Astrocyte of the cerebellum (primary cell): ENCODE results near the gene FAM20B.

Experiments
- DNase-seq: peaks from one replicate; pipeline ENCODE4 v3.0.0-alpha.2; 2011; ENCODE audit warnings: low read depth
- H3K4me3 ChIP-seq: 2 replicates; pipeline ENCODE4 v1.5.1; 2011; ENCODE audit warnings: mild to moderate bottlenecking, low read depth, low read length, moderate library complexity
- CTCF ChIP-seq: IDR thresholded peaks from 2 replicates; pipeline ENCODE4 v1.5.1; 2012; ENCODE audit warnings: low read length, low read depth, moderate library complexity, mild to moderate bottlenecking; ENCODE audit errors: missing control alignments
- in situ Hi-C: cut with HindIII; loops from 2 replicates; pipeline ENCODE4 v1.10.0; 2017; ENCODE audit warnings: low sequenced_read_pairs

The FAM20B gene

DNA sequence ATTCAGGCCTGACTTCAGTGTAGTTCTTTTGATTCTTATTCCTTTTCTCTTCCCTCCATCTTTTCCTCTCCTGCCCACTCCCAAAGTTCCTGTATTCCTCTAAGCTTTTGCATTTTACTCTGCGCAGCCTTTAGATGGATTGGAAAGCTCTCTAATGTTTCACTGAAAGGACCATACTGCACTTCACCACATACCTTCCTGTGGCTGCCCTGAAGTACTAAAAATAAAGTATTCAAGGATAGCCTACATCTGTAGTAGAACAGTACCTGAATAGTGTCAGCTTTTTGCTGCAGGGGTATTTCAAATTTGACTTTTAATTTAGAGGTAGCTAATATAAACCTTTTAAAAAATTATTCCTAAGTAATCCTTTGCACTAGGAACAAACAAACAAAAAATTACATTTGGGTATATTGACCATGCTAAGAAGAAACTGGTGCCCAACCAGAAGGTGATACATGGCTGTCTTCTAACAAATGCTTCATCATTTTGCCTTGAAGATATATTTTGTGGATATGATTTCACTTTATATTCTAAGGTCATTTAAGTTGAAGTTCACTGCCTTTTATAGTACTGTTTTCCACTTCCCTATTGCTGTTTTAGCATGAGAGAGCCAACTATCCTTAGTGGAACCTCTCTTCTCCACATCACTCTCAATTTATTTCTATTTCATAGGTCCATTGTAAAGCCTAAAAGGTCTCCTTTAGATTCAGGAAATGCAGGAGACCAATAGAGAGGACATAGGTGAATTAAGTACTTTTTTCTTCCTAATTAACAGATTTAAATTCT, 22.8 kb downstream of the FAM20B start:
- TF ChIP-seq CTCF: no peak
- DNase-seq: no peak
- no peak overlapping the region for H3K4me3 ChIP-seq
- in situ Hi-C loops: no loop called here

- in situ Hi-C loops: no loop called here
- H3K4me3 ChIP-seq: no peak overlapping the region
- no peak for DNase-seq
- TF ChIP-seq CTCF: no peak
These were observed 27.1 kb downstream of the FAM20B start for GRCh38 chr1:179052776-179053175.

DNA sequence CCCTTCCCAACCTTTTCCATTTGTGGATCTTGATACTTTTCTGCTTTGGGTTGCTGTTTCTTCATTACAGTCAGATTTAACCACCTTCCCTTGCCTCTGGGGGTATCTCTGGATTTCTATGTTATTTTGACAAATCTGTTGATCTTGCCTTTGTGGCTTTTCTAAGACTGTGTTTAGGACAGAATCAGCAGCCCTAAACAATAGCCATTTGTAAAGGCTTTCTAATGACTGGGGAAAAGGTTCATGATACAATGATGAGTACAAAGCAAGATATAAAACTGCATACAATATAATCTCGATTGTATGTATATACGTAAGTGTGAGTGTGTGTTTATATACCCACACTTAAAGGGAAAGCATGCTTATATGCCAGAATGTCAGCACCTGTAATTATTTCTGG, 27.8 kb downstream of the FAM20B start:
- in situ Hi-C loops: no loop called here
- no peak overlapping the region for H3K4me3 ChIP-seq
- DNase-seq: no peak
- no peak for TF ChIP-seq CTCF

DNA sequence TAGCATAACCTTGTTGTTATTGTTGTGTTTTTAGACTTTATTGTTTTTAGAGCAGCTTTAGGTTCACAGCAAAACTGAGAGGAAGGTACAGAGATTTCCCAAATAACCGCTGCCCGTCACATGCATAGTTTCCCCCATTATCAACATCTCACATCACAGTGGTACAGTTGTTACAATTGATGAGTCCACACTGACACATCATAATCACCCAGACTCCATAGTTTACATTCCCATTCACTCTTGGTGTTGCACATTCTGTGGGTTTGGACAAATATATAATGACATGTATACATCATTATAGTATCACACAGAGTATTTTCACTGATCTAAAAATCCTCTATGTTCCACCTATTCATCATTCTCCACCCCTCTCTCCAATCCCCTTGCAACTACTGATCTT, 30.2 kb downstream of the FAM20B start:
- no peak overlapping the region for H3K4me3 ChIP-seq
- in situ Hi-C loops: no loop called here
- no peak for TF ChIP-seq CTCF
- no peak for DNase-seq

DNA sequence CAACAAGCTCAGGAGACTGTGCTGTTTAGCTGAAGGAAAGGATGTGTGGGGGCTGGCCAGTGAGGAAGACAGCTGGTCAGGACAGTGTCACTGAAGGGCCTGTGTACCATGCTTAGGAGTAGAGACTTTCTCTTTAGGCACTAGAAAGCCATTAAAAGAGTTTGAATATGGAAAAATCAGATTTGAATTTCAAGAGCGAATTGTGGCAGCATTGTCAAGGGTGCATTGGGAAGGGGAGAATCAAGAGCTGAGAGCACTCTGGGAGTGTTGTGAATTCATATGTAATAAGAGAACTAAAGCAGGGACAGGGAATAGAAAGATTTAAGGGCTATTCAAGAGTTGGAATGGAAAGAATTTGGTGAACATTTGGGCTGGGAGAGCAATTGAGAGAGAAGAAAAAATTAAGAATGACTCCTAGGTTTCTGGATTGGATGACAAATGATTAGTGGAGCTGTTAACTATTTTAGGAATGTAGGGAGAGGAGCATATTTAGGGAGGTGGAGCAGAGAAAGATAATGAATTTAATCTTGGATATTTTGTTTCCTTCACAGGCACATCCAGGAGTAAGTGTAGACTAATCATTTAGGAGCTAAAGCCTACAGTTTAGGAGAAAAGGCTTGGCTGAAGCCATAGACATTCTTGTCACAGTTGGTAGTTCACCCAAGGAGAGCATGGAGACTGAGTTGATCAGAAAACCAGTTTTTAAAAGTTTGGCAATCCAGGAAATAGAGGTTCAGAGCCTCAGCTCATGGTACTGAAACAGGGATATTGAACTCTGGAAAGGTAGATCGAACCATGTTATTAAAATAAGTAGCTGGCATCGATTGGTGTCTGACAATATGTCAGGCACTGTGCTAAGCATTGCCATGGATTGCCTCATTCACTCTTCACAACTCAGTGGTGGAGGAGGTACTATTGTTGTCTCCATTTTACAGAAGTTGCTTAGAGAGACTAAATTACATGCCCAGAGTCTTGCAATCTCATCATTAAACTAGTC, 33.1 kb downstream of the FAM20B start:
- in situ Hi-C loops: no loop called here
- TF ChIP-seq CTCF: no peak
- DNase-seq: no peak
- H3K4me3 ChIP-seq: no peak overlapping the region

DNA sequence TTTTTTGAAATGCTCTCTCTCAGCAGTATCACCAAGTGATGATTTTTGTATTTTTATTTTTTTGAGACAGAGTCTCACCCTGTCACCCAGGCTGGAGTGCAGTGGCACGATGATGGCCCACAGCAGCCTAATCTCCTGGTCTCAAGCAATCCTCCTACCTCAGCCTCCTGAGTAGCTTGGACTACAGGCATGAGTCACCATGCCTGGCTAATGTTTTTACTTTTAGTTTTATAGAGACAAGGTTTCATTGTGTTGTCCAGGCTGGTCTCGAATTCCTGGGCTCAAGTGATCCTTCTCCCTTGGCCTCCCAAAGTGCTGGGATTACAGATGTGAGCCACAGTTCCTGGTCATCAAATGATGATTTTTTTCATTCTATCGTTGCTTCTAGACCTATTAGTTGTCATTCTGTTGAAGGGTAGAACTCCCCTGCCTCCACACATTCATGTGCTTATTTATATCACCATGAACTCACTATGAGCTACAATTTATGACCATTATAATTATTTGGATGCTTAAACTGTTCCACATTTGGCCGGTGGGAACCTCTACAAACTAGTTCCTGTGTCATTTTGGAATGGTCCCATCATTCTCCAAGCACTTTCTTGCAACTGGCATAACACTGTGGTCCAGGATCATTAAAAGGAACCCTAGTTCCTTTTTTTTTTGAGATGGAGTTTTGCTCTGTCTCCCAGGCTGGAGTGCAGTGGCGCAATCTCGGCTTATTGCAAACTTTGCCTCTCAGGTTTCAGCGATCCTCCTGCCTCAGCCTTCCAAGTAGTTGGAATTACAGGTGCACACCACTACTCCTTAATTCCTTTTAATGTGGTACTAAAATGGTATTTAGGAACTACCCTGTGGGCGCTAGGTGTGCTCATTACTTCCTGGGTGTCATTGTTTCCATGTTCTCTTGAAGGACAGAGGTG, 35.9 kb downstream of the FAM20B start:
- DNase-seq: no peak
- no peak for TF ChIP-seq CTCF
- in situ Hi-C loops: no loop called here
- no peak overlapping the region for H3K4me3 ChIP-seq
